ENCODE results near the gene PSTK. TPM values are rescaled to one million over a fixed set of nuclear protein-coding genes. Genes with fewer than 3 reads are reported as not detected.

PSTK gene
- total and polyA plus RNA-seq, 2 of the 13 experiments (the other 11 are each of a cell fraction or from before 2014, with no cell fraction given), result 8.2 to 9.3 TPM

GRCh38 chr10:123007558-123008354 lies 27.6 kb downstream of the PSTK start (continued):
- TF ChIP-seq, protein P1, sequence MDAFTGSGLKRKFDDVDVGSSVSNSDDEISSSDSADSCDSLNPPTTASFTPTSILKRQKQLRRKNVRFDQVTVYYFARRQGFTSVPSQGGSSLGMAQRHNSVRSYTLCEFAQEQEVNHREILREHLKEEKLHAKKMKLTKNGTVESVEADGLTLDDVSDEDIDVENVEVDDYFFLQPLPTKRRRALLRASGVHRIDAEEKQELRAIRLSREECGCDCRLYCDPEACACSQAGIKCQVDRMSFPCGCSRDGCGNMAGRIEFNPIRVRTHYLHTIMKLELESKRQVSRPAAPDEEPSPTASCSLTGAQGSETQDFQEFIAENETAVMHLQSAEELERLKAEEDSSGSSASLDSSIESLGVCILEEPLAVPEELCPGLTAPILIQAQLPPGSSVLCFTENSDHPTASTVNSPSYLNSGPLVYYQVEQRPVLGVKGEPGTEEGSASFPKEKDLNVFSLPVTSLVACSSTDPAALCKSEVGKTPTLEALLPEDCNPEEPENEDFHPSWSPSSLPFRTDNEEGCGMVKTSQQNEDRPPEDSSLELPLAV (CRISPR knock-in tag; conservative IDR thresholded peaks at IDR 0.05; ENCODE audit: low read depth), result no peak
- no peak for TF ChIP-seq ZNF530 (CRISPR knock-in tag; IDR thresholded peaks at IDR 0.05; ENCODE audit: low read depth)
- TF ChIP-seq ZNF10 (CRISPR knock-in tag; IDR thresholded peaks at IDR 0.05; ENCODE audit: borderline replicate concordance, low read depth), result no peak
- 0 out of 2 replicates have a peak, but pooled peaks have one; percentile 11 for TF ChIP-seq POGK (CRISPR knock-in tag; conservative IDR thresholded peaks at IDR 0.05)
- TF ChIP-seq AKNA (CRISPR knock-in tag; IDR thresholded peaks at IDR 0.05; ENCODE audit: borderline replicate concordance), result no peak
- no peak for TF ChIP-seq SALL2 (CRISPR knock-in tag; IDR thresholded peaks at IDR 0.05)
- TF ChIP-seq POLR2AphosphoS2 (IDR thresholded peaks at IDR 0.05; ENCODE audit: low read depth, low read length), result no peak
- no peak for TF ChIP-seq SRSF4 (IDR thresholded peaks at IDR 0.05; ENCODE audit: low read depth, low read length, poor library complexity, severe bottlenecking)
- 0 out of 2 replicates have a peak, but pooled peaks have one; percentile 4 for TF ChIP-seq KLF6 (CRISPR knock-in tag; IDR thresholded peaks at IDR 0.05)
- TF ChIP-seq, protein P2, sequence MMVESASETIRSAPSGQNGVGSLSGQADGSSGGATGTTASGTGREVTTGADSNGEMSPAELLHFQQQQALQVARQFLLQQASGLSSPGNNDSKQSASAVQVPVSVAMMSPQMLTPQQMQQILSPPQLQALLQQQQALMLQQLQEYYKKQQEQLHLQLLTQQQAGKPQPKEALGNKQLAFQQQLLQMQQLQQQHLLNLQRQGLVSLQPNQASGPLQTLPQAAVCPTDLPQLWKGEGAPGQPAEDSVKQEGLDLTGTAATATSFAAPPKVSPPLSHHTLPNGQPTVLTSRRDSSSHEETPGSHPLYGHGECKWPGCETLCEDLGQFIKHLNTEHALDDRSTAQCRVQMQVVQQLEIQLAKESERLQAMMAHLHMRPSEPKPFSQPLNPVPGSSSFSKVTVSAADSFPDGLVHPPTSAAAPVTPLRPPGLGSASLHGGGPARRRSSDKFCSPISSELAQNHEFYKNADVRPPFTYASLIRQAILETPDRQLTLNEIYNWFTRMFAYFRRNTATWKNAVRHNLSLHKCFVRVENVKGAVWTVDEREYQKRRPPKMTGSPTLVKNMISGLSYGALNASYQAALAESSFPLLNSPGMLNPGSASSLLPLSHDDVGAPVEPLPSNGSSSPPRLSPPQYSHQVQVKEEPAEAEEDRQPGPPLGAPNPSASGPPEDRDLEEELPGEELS (CRISPR knock-in tag; IDR thresholded peaks at IDR 0.05), result no peak
- TF ChIP-seq ZNF563 (CRISPR knock-in tag; IDR thresholded peaks at IDR 0.05), result no peak
- TF ChIP-seq RELA (CRISPR knock-in tag; IDR thresholded peaks at IDR 0.05), result no peak
- peak; percentile 28; the same call in 1 of the 2 replicates for TF ChIP-seq TFDP1 (CRISPR knock-in tag; IDR thresholded peaks at IDR 0.05; ENCODE audit: borderline replicate concordance)
